Measurements from ENCODE around the gene TRPV4. TPM values are rescaled to one million over a fixed set of nuclear protein-coding genes. Genes with fewer than 3 reads are reported as not detected.
A peak's percentile ranks its signal among the peaks of the same experiment; 100 is the strongest.

The TRPV4 gene
- polyA plus RNA-seq, 1 donor, result 16.5 TPM

DNA sequence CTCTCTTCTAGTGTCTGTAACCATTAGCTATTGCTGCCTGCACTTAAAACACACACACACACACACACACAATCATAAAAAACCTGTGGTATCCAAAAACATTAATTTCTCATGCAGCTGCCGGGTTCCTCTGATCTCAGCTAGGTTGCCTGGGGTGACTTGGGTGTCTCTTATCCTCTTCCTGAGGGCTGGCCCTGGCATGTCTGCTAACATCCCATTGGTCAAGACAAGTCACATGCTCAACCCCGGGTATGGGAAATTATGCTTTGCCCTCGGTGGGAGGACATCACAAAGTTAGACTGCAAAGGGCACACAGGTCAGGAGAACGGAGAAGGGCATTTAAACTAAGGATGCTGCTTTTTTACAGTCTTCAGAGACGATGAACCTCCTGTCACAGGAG lies 55.7 kb downstream of the TRPV4 start:
- DNase-seq, result no peak

DNA sequence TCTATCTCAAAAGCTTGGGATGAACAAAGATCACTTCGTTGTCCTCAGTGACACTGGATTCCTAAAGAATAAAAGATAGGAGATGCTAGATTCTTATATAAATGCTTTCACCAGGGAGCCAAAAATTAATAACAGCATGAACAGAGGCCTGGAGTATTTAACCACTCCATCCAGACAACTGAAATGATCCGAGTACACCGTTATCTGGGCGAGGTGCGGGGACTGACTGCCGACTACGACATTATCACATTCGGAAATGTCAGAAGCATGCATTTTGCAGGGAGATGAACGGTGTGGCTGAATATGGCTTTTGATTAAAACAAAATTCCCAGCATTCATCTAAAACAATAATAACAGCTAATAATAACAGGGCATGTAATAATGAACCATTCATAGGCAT lies 56.6 kb downstream of the TRPV4 start:
- DNase-seq, result no peak

DNA sequence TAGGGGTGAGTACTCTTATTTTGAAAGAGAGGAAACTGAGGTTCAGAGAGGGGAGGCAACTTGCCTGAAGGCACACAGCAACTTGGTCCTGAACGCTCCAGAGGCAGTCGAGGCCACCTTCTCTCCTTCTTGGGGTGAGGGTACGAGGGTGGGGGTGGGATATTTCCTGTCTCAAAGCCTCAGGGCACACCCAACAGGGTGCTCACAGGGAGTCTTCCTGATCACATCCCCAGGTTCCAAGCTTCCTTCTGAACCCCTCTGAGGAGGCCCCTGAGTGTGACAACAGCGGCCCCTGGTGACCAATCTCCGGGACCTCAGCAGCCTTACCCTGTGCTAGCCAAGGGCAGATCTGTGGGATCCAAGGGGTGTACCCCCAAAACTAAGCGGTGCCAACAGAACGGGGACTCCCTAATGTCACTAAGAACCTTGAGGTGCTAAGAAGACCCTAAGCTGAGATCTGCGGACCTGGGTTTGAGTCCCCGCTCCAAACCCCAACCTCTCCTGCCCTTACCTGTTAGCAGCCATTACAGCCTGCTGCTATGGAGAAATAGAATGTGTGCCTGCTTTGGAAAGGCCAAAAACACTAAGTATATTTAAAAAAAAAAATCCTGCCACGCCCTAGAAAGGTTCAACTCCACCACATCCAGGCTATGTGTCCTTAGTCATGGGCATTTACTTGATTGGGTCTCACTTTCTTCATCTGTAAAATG lies 57.9 kb downstream of the TRPV4 start:
- DNase-seq, result peak; percentile 63

DNA sequence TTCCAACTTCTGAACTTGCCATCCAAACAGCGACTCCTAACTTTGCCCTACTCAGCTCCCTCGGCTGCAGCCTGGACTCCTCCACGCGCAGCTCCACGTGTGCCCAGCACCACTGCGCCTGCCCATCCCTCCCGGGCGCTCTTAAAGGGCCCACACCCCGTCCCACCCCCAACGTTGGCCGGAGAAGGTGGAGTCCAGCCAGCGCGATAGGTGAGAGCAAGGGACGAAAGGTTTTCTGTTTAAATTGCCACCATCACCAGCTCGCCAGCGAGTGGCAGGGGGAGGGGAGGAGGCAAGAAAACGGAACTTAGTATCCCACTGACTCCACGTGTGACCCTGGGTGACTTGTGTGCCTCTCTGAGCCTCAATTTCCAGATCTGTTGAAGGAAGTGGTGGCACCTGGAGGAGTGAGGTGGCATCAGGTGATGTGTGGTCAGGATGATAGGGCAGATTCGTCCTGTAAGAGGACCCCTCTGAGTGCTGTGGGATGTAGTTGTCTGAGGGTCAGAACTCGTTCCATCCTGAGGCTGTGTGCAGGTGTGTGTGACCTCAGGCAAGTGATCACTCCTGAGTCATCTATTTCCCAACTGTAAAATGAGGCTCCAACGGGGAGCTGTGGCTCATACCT lies 59.7 kb downstream of the TRPV4 start:
- DNase-seq, result no peak

DNA sequence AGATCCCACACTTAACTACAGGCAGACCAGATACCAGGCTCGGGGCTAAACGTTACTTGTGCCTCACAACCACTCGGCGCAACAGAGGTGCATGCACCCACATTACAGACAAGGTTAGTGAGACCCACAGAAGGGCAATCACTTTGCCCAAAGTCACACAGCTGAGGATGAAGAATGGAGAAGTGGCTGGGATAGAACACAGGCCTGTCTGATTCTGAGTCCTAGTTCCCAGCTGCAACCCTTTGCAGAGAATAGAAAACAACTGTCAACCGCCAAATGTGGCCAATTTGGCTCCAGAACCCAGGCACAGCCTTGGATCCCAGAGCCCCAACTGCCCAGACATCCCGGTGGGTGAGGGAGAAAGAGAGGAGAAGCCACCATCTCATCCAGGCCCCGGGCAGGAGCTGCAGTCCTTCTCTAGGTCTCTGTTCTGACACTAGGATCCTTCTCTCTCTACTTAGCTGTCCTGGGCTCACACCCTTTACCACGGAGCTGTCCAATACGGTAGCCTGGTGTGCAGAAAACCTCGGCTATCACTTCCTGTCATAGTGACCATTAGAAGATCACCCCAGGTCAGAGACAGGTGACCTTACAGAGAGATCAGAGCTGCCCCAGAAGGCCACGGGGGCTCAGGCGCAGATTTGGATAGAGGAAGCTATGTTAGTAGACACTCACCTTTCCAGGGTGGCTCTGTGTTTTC lies 60.4 kb downstream of the TRPV4 start:
- DNase-seq, result no peak

DNA sequence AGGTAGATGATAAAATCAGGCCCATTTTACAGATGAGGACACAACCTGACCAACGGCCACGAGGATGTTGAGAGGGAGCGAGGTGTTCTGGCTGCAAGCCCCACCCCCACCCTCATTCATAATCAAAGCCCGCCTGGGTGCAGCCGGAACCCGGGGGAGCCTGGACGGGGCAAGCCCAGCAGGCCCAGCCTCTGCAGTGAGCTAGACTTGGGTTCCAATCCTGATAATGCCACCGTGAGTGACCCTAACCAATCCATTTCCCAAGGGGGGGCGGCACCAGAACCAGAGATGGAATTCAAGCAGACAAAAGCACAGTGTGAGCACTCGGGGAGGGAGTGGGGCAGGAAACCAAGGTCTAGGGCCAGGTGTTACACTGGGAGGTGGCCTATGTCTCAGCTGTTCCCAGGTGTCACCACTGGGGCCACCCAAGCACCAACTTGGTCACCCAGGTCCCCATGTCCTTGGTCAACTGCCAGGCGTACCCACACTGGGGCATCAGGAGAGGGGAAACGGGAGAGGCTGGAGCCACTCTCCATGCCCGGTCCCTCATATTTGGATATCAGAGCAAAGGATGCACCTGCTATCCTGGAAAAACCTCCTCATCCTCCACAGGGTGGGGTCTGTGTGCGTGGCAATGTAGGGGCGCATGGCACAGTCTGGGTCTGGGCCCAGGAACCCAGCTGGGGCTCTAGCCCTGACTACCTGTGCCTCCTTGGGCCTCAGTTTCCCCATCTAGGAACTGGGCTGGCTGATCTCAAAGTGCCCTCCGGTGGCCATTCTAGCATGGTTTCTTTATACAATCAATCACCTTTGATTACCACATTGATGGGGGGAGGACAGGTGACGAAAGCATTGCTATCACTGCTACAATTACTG lies 61.2 kb downstream of the TRPV4 start:
- no peak for DNase-seq

DNA sequence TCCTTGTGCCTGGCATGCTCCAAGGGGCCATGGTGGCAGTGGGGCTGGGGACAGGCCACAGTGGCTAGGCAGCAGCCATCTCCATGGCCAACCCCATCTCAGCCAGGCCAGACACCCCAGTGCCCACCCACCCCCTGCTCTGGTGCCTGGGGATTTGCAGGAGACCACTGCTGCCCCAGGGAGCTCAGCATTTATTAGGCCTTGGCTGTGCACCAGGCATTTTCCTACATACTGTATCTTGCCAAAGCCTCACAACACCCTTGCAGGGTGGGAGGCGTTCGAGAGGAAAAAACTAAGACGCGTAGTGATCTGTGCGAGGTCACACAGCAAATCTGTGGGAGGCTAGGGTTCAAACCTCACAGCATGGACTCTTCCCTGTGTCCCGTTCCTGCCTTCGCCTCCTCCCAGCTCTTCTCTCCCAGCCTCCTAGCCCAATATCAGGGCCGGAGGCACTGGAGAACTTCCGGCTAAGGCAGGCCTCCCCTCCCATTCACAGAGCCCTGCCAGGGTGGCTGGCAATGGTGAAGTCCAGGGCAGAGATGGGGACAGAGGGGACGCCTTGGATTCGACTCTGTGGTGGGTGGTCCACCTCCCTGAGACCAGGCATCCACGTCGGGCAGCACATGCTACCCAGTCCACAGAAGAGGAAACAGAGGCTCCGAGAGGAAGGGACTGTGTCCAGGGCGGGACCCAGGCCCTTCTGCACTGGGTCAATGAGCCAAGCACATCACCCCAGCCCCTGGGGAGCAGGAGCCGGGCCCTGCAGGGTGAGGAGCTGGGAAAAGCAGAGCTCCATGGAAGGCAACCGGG lies 62.1 kb downstream of the TRPV4 start:
- no peak for DNase-seq

DNA sequence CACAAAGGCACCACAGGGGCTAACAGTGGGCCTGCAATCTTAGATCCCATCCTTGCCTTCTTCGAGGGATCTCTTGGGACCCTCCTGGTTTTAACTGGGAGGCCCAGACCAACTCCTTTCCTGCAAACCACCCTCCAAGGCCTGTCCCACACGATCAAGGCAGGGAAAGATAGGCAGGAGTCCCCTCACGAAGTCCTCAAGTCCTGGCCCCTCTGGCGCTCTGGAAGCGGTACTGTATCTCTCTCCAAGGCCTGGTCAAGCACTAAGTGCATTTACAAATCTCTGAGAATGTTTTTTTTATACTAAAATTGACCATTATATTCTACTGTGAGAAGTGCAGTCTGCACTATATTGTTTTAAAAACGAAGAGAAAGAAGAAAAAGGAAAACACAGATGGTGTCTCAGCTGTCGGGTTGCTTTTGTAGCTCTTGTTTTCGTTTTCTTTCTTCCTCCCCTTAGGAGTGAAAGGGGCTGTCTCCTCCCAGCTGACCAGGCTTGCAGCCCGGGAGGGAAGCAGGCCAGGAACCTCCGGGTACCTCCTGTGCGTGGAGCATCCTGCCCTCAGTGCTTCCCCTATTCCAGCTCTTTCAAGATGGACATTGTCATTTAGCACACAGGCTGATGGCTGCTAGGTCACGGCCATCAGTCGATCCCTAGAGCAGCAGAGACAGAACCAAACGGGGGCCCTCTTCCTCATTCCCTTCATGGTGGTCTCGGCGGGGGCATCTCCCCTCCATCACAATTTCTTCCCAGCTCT lies 62.9 kb downstream of the TRPV4 start:
- no peak for DNase-seq

DNA sequence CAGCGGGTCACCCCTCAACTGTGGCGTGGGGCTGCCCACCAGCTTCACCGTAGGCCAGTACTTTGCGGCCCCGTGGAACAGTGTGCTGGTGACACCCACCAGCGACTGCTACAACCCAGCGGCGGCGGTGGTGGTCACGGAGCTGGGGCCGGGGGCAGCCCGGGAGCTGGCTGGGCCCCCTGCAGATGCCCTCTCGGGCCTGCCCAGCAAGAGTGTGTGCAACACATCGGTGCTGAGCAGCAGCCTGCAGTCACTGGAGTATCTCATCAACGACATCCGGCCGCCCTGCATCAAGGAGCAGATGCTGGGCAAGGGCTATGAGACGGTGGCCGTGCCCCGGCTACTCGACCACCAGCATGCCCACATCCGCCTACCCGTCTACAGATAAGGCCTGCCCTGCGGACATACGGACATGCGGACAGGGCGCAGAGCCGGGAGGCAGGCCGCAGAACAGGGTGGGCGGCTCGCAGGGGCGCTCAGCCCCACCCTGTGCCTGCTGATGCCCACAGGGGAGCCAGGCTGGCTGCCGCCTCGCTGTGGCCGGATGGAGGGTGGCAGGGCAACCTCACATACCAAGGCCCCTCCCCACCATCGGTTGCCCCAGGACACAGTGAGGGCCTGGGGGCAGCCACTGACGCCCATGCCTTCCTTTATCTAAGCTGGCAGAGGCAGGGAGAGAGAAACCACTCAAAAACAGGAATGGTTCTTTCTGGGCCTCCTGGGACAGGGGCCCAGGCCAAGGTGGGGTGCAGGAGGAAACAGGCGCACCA lies 64.1 kb downstream of the TRPV4 start:
- DNase-seq, result no peak

DNA sequence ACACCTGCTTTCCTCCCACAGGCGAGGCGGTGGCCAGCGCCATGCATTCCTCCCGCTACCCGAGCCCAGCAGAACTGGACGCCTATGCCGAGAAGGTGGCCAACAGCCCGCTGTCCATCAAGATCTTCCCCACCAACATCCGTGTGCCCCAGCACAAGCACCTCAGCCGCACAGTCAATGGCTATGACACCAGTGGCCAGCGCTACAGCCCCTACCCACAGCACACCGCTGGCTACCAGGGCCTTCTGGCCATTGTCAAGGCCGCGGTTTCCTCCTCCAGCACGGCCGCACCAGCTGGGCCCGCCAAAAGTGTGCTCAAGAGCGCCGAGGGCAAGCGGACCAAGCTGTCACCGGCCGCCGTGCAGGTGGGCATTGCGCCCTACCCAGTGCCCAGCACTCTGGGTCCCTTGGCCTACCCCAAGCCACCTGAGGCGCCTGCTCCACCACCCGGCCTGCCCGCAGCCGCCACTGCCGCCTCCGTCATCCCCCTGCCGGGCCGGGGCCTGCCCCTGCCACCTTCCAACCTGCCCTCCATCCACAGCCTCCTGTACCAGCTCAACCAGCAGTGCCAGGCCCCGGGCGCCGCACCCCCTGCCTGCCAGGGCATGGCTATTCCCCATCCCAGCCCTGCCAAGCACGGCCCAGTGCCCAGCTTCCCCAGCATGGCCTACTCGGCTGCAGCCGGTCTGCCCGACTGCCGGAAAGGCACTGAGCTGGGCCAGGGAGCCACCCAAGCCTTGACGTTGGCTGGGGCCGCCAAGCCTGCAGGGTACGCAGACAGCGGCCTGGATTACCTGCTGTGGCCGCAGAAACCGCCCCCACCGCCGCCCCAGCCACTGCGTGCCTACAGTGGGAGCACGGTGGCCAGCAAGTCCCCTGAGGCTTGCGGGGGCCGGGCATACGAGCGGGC lies 65.0 kb downstream of the TRPV4 start:
- DNase-seq, result no peak

DNA sequence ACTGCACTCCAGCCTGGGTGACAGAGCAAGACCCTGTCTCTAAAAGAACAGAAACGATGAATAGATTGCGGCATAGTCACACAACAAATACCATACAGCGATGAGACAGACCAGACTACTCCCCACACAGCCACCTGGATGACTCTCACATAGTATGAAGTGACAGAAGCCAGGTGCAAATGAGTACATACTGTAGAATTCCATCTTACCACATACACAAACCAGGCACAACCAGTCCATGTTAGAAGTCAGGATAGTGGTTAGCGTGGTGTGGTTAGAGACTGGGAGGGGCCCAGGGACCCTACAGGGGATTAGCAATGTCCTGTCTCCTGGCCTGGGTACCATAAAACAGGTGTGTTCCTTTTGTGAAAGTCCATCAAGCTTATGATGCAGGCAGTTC lies 65.7 kb downstream of the TRPV4 start:
- DNase-seq, result no peak

DNA sequence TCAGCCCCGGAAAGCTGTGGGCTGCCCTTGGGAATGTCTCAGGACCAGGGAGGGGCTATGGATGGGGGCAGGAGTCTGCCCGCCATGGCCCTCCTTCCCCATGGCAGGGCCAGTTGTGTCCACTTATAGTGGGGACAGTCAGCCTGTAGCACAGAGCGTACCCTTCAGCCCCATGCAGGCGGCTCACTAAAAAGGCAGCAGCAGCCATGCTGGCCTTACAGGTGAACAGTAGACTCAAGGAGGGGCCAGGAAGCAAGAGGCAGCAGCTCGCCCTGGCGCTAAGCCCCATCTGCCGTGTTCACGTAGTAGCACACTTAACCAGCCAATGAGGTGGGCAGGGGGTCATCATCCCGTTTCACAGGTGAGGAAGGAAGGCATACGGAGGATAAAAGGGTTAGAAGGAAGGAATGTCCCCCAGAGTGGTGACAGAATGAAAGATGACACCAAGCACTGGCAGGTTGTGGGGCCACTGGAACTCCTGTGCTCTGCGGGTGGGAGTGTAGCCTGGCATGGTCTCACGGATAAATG lies 66.9 kb downstream of the TRPV4 start:
- DNase-seq, result no peak

DNA sequence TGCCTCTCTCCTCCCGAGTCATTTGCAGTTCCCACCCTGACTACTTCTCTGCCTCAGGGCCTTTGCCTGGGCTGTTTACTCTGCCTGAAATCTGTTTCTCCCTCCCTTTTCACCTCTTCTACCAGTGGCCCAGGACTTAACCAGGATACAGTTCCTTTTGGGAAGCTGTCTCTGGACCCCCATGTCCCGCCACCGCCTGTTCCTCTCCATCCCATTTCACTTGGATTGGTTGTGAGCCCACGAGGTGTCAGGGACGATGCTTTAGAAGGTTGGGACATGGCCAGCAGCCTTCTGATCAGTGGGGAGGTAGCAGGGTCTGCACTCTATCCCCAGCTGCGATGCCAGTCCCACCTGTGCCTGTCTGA lies 67.8 kb downstream of the TRPV4 start:
- no peak for DNase-seq

DNA sequence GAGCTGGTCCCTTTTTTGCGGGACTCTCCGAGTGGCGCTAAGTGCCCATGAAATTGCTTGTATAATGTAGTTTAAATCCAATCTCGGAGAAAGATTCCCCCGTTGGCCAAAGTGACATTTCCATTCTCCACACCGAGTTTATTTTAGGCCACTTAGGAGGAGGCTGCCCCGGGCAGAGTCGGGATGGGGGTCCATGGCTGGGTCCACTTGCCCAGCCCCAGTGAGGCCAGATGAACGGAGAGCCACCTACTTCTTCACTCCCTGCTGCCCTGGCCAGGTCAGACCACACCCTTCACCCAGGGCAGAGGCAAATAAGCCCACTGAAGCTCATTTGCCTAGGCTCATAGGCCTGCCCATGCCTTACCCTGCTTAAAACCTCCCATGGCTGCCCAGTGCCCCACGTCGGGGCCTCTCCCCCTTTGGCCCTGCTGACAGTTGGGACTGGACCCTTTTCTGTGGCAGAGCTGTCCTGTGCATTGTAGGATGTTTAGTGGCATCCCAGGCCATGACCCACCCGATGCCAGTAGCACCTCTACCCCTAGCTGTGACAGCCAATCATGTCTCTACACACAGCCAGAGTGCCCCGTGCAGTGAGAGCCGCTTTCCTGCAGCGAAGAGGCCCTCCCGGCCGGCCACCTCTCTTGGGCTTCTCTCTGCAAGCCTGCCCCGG lies 68.3 kb downstream of the TRPV4 start:
- DNase-seq, result no peak

DNA sequence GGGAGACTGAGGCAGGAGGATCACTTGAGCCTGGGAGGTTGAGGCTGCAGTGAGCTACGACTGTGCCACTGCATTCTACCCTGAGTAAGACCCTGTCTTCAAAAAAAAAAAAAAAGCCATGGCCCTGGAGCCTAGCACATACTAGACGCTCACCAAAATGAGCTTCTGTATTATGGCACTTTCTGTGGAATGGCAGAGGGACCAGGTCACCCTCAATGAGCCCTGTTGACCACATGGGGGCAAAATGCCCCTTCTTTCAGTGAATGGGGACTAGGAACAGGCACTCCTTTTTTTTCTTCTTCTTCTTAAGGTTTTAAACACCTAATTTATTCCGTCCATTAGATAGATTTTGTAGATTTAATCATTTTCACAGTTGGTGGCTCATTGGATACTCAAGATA lies 69.1 kb downstream of the TRPV4 start:
- no peak for DNase-seq

DNA sequence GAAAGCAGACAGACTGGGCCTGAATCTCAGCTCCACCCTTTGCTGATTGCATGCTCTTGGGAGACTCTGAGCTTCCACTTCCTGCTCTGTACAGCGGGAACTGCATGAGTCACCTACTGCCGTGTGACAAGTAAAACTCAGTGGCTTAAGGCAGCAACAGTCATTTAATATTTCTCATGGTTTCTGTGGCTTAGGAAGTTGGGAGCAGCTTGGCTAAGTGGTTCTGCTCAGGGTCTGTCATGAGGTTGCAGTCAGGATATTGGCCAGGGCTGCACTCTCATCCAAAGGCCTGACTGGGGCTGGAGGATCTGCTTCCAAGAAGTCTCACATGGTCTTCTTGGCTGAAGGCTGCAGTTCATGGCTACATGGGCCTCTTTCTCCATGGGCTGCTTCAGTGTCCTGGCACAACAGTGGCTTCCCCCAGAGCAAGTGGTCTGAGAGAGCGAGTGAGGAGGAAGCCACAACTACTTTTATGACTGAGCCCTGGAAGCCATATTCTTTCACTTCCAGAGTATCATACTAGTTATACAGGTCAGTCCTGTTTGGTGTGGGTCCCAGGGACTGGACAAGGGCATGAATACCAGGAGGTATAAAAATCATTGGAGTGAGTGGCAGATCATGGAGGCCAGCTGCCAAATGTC lies 69.9 kb downstream of the TRPV4 start:
- no peak for DNase-seq

DNA sequence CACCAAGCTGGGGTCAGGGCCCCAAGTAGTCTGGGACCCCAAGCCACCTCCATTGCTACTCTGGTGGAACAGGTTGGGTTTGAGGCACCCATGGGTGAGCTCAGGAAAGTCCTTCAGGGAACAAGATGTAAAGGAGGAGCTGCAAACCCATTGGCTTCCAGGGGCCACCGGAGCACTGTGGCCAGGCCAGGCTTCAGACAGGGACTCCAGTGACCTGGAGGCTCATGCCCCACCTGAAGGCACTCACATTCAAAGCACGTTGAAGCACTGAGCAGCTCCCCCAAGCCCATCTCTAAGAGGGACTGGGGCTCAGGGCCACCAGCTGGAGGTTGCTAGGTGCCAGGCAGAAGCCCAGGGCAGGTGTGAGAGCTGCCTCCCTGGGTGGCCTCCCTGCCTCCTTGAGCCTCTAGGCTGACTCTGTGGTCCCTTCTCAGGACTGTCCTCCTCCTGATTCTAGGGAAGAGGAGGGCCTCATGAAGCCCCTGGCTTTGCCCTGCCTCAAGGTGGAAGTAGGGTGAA lies 70.5 kb downstream of the TRPV4 start:
- DNase-seq, result no peak
